HUDEP-2 (cell line): Measurements from ENCODE around the gene KLK11.

Experiments used
- DNase-seq, 76 experiments: peaks; one replicate each; lab custom pipeline; 2025; ENCODE audit not compliant: unreplicated experiment in 76 of 76; lab: John Stamatoyannopoulos, UW

The KLK11 gene

GRCh38 chr19:51030631-51031030 is 4.2 kb upstream of the KLK11 start:
- no peak for DNase-seq

DNA sequence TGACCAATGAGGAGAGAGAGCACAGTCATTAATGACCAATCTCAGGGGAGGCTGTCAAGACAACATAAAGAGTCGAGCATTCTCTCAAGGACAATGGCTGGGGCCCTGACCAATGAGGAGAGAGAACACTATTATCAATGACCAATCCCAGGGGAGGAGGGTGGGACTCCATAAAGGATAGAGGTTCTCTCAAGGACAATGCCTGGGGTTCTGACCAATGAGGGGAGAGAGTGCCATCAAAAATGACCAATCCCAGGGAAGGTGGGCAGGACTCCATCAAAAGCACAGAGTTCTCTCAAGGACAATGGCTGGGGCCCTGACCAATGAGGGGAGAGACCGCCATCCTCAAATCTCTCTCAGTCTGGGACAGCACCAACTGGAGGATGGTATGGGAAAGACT is 3.3 kb upstream of the KLK11 start:
- DNase-seq: no peak

DNA sequence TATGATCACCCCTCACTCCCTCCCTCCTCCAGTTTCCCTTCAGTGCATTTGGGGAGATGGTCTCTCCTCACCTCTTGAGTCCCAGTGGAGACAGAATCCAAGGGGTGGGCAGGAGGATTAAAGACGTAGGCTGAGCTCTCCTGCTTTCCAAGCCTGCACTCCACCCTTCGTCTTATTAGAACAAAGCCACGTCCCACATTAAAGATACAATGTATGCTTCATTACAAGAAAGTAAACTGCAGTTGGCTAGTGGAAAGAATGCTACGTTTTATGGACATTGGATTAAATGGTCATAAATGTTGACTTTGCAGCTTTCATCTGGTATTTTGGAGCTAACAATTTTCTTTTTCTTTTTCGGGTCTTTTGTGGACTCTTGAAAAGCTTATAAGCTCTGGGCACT is 1.5 kb upstream of the KLK11 start:
- DNase-seq: no peak

DNA sequence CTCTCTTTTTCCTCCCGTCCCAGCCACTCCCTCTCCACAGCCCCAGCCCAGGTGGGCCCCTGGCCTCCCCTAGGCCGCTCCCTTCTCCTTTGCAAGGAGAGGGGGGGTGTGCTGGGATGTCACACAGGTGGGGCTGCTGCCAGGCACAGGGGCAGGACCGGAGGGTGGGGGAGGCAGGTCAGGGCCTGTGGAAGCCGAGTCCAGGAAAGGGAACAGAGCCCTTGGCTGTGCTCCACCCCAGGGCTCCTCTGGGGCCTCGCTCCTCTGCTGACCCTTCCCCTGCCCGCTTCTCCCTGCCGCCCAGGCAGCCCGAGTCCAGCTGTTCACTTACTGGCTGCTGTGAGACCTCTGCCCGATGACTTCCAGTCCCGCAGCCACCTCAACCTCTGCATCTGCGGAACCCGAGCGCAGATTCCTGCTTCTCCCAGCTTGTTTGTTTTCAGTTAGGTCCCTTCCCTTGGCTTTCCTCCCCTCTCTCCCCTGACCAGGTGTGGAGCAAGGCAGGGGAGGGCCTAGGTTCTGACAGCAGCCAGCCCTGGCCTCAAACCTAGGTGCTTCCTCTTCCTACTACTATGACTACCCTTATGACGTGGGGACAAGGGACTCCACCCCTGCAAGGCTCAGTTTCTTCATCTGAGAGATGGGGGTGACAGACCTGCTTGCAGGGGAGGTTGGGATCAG is 850 bp upstream of the KLK11 start:
- DNase-seq: no peak

DNA sequence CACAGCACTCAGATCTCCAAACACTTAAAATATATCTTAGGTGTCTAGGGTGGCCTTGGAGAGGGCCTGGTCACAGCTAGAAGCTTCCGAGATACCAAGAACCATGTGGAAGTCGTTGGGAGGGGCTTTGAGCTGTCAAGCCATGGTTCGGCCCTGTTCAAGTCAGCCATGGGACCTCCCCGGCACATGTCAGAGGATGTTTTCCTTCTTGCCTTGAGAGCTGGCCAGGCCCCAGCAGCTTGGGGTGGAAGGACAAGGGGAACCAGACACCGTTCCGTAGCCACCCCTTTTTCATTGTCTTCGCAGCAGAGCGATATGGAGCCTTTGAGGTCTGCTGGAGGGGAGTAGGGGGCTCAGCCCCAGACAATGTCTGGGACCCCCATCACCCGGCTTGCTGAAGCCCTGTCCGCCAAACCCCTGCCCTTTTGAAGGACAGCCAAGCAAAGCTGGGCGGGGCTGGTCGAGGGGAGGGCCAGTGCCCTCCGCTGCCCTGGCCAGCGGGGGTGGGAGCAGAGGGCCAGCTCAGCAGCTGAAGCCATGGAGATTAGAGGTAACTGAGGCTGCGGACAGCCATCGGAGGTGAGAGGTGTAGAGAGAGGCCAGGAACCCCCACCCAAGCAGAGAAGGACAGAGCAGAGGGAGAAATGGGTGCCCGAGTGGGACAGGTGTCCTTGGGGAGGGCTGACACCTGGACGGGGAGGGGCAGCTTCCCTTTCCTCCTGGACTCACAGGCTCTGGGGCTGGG is 435 bp downstream of the KLK11 start:
- no peak for DNase-seq

DNA sequence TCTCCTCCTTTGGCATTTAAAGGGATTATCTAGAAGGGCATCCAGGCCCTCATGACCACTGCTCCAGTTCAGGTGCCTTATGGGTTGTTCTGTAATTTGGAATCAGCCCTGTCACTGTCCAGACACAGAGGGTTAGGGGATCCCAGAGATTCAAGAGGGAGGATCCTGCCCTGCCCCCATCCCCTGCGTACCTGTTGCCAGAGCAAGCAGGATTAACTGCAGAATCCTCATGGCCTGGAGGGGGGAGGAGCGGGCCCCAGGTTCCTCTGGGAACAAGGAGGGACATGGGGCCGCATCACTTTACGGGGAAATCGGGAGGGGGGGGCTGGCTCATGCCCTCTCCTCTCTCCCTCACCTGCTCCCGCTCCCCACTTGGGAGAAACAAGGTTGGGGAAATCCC is 1.0 kb downstream of the KLK11 start:
- DNase-seq: no peak

GRCh38 chr19:51024924-51025323 is 1.5 kb downstream of the KLK11 start:
- DNase-seq: no peak

- DNase-seq: no peak
These were observed 2.5 kb downstream of the KLK11 start for GRCh38 chr19:51023946-51024345.

DNA sequence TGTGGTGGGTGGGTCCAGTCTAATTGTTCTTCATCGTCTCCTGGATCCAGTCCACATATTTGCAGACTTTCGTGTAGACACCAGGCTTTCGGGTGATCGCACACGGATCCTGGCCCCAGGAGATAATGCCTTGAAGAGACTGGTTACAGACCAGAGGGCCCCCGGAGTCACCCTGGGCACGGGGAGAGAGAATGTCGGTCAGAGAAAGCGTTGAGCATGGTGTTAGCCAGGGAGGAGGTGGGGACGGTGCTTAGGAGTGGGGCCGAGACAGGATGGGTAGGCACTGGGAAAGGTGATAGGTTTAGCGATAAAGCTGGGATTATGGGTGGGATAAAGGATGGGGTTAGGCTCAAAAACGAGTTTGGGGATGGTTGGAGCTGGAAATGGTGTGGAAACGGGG is 3.9 kb downstream of the KLK11 start:
- no peak for DNase-seq

GRCh38 chr19:51020988-51021651 is 5.3 kb downstream of the KLK11 start:
- peak in 27 of 76 experiments; percentile 2 to 64 (median 26) for DNase-seq

GRCh38 chr19:51019544-51019925 is 6.9 kb downstream of the KLK11 start, which contains the start of gene KLK10:
TSS of gene KLK10 (minus strand) at chr19:51019709. CDS start at chr19:51019130, 579 bp downstream.
- no peak for DNase-seq

DNA sequence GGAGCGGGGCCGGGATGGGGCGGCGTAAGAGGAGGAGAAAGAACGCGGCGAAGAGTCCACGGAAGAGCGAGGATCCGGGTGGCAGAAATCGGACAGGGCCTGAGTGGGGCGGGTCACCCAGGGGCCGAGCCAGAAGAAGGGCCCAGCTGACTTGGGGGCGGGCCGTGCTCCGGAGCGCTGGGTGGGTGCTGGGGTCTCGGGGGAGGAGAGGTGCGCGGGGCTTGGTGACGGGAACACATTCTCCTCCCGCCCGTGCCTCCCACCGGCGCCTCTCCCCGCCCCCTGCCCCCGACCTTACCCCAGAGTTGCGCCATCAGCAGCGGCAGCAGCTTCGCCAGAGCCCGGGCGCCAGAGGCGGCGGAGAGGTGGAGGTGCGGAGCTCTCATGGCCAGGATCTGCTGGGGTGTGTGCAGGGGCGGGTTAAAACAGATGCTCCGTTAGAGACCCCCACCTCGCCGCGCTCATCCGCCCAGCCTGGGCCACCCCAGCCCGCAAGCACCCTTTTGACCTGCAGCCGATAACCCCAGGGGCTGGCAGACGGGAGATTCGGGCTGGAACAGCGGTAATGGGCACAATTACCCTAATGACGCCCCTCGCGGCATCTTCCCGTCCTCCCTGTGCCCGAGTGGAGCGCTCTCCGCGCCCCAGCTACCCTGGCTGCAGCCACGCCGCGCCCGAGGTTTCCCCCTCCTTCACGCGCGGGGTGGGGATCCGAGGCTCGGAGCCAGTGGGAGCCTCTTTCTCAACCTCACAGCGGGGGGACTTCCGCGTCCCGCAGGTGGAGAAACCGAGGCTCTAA is 7.5 kb downstream of the KLK11 start:
- DNase-seq: peak in 1 of 76 experiments; percentile 5

DNA sequence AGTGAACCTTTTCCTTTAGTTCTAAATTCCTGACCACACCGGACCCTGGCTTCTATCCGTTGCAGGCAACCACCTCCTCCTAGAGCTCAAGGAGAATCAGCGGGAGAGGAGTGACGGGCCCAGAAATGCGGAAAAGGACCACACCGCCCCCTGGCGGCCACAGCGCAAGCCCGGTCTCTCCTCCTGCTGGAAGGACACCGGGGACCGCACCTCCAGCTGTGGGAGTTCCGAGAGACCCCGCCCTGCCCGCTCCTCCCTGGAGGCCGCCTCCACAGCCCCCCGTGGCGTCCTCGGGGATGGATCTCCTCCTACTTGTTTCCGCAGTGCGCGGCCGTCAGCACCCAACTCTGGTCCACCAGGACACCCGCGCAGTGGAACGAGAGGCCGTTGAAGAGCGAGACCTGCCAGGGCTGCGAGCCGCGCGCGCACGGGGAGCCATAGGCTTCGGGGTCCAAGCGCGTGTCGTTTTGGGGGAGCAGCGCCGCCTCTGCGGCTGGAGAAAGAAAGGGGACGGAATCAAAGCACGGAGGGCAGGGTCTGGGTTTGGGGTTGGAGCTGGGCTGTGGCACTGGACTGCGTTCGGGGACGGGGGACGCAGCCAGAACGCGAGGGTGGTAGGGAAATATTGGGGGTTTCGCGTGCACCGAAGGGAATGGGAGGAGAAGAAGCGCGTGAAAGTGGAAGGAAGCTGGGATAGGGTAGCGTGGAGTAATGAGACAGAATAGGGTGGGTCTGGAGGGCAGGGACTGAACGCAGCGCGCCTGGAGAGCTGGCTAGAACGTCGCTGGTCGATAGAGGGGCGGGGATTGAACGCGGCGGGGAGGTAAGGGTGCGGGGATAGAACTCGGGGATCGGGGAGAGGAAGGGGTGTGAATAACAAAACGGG is 9.4 kb downstream of the KLK11 start:
- DNase-seq: peak in 59 of 76 experiments; percentile 5 to 76 (median 52)

DNA sequence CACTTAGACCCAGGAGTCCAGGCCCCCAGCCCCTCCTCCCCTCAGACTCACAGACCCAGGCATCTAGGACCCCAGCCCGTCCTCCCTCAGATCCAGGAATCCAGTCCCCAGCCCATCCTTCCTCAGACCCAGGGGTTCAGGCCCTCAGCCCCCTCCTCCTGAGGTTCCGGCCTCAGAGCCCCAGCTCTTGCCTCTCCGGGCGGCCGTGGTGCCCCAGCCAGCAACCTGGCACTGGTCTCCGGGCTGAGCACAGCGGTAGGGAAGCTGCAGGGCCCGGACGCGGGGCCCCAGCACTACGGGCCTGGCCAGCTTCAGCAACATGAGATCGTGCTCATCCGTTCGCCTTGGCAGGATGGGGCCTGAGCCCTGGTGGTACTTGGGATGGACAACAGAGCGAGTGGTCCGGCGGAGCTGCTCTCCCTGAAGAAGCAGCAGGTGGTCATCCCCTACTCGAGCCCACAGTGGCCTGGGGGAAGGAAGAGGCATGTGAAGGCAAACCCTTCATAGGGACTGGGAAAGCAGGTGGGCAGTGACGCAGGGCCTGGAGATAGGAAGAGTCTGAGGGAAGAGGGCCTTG is 10.6 kb downstream of the KLK11 start:
- DNase-seq: no peak

GRCh38 chr19:51014242-51014641 is 12.2 kb downstream of the KLK11 start:
- no peak for DNase-seq

- DNase-seq: no peak
These were observed 13.7 kb downstream of the KLK11 start for GRCh38 chr19:51012661-51013190.

- no peak for DNase-seq
These were observed 16.2 kb downstream of the KLK11 start for GRCh38 chr19:51010066-51010795.

DNA sequence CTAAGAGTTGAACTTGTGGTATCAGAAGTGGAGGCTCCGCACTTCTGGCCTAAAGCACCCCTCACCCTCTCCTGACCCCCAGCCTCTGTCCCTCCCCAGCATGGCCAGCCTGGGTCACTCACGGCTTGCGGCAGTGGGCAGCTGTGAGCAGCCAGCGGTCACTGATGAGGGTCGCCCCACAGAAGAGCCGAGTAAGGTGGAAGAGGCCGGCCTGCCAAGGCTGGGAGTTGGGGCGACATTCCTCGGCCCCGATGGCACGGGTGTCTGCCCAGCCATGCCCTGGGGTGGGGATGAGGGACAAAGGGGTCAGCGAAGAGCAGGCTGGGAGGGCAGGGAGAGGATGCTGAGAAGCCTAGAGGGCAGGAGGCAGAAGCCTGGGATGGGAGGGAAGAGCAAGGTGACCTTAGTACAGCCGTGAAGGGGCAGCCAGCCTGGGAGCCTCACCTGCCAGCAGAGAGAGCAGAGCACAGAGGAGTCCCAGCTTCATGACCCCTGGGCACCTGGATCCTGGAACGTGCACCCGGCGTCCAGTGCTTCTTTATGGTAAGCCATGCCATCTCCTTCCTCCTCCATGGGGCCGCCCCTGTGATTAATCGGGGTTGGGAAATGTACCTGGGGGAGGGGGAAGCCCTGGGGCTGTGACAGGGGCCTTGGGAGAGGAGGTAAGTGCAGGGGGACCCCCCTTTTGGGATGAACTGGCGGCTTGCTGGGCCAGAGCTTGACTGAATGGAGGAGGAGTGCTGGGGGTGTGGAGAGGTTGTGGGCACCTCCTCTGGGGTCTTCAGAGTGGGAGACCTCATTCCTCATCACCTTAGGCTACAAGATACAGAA is 17.1 kb downstream of the KLK11 start:
- no peak for DNase-seq
